Activated CD4-positive, alpha-beta T cell treated with anti-CD3 and anti-CD28 coated beads, Interleukin-2, Interleukin-4, amounts not matched to agents 100 ng/mL and 50 ng/mL, durations not matched to agents 16 hours and 8 hours (primary cell): Measurements from ENCODE around the gene BFSP2.

Source experiments
- DNase-seq: peaks from one replicate; pipeline ENCODE4 v3.0.0-alpha.2; 2020; ENCODE audit warnings: low spot score

The BFSP2 gene

GRCh38 chr3:133419151-133419909 is 19.5 kb downstream of the BFSP2 start:
- DNase-seq, result no peak

DNA sequence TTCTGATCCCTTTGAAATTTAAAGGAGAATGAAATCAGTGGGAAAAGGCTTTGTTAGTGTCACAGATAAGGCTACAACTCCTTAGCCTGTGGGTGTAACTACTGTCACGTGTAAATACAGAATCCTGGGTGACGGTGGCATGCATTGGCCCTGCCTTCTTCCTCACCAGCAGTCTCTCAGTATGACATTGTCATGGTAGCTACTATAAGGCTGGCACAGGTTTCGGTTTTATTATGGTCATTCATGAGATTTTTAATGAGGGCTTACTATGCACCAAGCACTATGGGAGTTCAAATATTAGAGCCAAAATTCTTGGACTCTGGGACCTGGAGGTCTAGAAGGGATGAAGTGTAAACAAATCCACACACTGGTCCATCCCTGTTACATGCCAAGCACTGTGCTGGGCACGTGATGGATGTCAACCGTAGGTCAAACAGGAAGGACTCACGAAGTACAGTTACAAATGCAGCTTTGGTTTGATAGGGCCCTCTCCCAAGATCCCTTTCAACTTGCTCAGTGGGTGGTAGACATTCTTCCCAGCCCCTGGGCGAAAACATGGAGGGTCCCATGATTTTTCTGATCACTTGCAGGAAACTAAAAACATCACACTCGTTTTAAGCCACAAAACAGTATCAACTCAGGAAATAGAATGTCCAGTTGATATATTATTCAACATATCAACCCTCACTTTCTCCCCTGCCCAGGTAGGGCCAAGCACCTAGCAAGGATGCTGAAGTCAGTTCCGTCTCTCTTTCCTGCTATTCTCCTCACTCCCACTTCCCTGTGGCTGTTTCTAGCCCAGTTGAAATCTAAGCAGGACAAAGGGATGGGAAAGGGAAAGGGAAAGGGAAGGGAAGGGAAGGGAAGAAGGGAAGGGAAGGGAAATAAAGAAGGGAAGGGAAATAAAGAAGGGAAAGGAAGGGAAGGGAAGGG is 25.3 kb downstream of the BFSP2 start:
- no peak for DNase-seq

- DNase-seq, result no peak
Measured at GRCh38 chr3:133425898-133426297, 26.0 kb downstream of the BFSP2 start.

- no peak for DNase-seq
Measured at GRCh38 chr3:133426721-133427120, 26.9 kb downstream of the BFSP2 start.

GRCh38 chr3:133428552-133428951 is 28.7 kb downstream of the BFSP2 start:
- no peak for DNase-seq

GRCh38 chr3:133429063-133429462 is 29.2 kb downstream of the BFSP2 start:
- no peak for DNase-seq

GRCh38 chr3:133439563-133439962 is 39.7 kb downstream of the BFSP2 start:
- DNase-seq, result no peak

GRCh38 chr3:133440652-133441051 is 40.8 kb downstream of the BFSP2 start:
- no peak for DNase-seq

DNA sequence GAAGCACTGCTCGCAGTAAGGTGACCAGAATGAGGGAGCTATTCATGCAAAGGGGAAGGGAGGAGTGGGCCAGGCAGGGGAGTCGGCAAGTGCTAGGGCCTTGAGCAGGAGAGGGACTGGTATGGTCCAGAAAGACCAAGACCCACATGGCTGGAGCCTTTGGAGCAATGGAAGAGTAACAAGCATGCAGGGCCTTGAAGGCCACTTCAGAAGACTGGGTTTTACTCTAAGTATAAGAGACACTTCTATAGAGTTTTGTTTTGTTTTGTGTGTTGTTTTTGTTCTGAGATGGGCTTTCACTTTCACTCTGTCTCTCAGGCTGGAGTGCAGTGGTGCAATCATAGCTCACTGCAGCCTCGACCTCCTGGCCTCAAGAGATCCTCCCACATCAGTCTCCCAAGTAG is 42.0 kb downstream of the BFSP2 start:
- DNase-seq, result peak; percentile 56

DNA sequence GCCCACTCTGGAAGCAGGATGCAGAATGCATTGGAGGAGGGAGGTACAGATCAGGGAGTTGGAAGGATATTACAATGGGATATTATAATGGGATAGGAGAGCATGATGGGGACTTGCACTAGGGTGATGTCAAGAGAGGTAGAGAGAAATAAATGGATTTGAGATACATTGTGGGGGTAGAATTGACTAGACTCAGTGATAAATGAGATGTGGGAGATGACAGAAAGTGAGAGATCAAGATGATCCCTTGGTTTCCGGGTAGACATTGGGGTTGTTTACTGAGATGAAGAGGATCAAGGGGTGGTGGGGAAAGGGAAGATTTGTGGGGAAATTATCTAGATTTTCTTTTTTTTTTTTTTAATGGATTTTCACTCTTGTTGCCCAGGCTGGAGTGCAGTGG is 42.7 kb downstream of the BFSP2 start:
- peak; percentile 77 for DNase-seq

GRCh38 chr3:133443649-133444422 is 44.0 kb downstream of the BFSP2 start:
- DNase-seq, result peak; percentile 58

GRCh38 chr3:133444423-133444774 is 44.5 kb downstream of the BFSP2 start:
- no peak for DNase-seq

GRCh38 chr3:133445108-133445507 is 45.3 kb downstream of the BFSP2 start:
- no peak for DNase-seq

DNA sequence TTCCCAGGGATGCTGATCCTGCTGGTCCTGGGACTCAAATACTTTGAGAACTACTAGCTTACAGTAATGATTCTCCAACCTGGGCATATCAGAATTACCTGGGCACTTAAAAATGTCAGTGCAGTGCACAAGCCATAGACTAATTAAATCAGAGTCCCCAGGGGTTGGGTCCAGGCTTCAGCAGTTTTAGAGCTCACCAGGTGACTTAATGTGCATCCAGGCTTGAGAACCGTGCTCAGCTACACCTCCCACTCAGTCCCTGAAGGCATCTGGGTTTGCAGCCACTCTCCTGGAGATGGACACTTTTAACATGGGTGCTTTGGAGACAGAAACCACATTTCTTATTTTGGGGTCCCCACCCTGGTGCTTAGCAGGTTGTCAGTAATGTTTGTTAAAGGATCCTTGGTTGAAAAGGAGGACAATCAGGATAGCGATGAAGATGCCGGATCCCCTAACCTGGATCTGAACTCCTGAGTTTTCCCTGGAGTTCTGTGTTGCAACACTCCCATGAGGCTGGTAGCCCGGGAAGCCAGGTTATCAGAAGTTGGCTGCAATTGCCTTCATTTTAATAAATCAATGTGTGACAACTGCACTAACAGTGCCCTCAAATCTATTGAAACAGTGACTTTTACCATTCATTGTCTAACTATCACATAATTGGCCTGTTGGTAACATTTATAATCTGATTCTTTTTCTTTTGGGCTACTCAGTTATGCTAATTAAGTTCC is 48.1 kb downstream of the BFSP2 start:
- no peak for DNase-seq

DNA sequence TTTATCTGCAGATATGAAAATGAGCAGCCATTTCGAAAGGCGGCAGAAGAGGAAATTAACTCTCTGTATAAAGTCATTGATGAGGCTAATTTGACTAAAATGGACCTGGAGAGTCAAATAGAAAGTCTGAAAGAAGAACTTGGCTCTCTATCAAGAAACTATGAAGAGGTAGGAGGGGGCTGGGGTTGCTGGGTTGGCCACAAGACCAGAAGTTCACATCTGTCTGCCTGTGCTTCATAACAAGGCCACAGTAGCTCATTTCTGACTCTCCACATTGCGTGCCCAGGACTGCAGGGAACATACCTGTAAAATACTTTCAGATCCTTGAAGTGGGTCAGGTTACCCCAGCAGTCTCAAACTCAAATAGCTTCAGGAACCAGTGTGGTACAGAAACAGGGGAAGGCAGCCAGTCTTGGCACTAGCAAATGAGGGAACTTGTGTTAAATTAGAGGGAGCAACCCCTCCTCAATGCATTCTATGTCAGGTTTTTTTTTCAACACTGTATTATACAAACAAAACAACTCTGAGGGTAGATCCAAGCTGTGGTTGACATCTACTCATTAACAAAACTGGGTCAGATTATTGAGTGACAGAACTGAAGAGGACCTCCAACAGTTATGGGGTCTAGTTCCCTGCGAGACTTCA is 48.7 kb downstream of the BFSP2 start:
- DNase-seq, result peak; percentile 85

GRCh38 chr3:133451309-133451708 is 51.5 kb downstream of the BFSP2 start:
- no peak for DNase-seq

DNA sequence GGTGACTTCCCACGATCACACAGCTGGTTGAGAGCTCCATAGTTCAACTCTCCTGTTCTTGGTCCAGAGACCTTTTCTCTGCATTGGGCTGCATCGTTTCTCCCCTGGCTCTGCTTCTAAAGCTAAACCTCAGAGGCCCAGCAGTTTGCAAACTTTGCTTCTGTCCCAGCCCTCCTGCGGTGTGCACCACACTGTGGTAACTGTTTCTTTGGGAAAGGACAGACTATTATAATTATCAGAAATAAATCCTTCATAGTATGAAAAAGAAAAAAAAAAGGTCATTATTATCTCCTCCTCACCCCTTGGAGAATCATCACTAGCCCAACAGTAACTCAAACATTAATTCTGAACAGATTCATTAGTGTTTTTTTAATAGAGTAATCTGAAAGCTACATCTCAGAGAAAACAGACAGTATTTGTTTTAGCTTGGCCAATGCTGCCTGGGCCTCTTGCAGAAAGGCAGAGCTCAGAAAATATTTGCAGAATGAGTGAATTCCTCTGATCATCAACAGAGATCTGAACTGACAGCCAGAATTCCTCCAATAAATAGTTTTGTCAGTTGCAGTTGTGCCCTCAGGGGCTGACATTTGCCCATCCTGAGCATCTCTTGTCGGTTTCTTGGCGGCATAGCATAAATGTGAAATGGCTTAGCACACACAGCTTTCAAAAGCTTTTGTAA is 52.9 kb downstream of the BFSP2 start:
- DNase-seq, result no peak

- no peak for DNase-seq
Measured at GRCh38 chr3:133453383-133453782, 53.5 kb downstream of the BFSP2 start.

DNA sequence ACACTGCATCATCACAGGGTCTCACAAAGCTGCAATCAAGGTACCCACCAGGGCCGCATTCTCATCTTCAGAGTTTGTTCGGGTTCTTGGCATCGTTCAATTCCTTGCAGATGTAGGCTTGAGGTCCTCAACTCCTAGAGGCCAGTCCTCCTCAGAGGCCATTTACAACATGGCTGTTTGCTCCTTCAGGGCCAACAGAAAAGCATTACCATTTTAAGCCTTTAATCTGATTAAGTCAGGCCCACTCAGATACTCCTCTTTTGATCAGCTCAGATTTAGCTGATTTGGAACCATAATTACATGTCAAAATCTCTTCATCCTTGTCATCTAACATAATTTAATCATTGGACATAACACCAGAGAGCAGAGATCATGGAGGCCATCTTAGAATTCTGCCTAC is 55.4 kb downstream of the BFSP2 start:
- no peak for DNase-seq

DNA sequence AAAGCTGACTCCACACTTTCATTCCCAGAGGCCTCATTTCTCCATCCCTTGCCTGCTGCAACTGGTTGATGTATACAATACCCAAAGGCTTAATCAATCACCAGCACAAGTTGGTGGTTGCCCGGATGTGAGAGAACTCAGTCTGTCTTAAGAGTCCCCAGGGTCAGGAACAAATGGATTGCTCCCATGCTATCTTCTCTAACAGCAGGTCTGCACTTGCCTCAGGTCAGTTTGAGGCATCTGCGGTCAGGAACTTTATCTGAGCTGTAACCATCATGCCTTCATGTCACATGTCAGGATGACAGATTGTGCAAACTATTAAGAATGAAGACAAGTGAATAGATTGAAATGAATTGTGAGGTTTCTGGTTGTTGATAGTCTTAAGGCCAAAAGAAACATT is 56.1 kb downstream of the BFSP2 start:
- DNase-seq, result no peak

DNA sequence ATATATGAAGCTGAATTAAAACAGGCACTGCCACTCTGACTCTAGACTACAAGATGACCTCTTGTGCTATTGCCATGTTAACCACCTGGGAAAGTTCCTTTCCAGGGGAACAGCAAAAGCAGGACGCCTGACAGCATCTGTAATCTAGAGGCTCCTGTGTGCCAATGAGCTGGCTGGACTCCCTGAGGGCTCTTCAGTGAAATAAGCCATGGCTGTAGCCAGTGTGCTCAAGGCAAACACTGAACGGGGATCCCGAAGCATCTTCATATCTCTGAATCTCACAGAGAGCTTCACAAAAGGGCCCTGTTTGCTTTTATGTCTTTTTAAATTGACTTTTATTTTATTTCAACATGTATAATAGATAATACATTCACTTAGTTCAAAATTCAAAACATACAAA is 57.2 kb downstream of the BFSP2 start:
- no peak for DNase-seq
